HCEC 1CT (cell line): Measurements from ENCODE around the gene CFAP57.

Experiments used
- DNase-seq: peaks from one replicate; pipeline ENCODE4 v3.0.0-alpha.2; 2017

The CFAP57 gene

DNA sequence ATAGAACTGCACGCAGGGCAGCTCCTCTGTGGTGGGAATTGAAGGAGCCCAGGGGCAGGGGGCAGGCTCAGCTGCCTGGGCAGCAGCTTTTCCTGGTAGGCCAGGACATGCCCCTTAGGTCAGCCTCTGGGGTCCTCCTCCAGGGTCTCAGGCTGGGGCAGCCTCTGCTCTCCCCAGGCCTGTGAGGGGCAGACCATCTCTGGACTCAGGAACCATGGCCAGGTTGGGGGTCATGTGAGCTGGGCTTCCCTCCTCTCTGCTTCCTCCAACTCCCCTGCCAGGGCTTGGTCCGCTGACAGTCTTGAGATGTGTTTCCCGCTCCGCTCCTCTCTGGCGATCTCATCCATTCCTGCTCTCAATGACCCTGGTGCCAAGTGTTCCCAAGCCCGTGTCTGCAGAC, 107.5 kb downstream of the CFAP57 start:
- DNase-seq: no peak

- no peak for DNase-seq
These were observed 108.6 kb downstream of the CFAP57 start for GRCh38 chr1:43280692-43281091.

DNA sequence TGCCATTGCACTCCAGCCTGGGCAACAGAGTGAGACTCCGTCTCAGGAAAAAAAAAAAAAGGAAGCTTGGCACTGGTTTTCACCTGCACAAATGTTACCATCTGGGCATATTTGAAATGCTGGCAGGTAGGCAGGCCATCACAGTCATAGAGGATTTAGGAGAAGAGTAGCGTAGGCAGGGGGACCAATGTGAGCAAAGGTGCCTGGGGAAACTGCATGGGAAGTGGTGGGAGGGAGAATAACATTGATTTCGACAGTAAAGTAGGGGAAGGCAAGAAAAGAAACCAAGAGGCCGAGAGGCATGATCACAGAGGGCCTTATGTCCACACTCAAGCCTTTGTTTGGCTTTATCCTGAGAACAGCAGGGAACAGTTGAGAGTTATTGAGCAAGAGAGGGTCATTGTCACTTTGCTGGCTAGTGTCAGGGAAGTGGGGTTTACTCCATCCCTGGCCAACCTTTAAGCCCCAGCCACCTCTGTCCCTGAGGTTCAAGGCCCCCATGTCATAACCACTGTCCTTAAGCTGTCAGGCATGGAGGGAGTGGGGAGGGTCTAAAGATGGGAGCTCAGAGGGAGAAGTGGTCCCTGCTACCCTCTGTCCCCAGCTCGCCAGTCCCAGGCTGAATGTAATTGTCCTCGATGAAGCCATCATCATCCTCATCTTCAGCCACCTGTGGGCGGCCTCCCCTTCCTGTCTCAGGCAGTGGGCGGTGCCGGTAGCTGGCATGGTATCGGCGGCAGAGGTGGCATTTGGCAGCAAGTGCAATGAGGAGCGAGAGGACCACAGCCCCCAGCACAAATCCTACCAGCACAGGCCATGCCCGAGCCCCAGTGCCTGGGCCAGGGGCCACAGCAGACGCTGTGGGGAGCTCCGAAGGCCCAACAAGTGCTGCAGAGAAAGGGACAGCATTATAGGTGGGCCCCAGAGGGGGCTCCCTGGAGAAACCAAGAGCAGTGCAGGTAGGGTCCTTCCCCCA, 110.4 kb downstream of the CFAP57 start:
- no peak for DNase-seq

- DNase-seq: no peak
These were observed 111.9 kb downstream of the CFAP57 start for GRCh38 chr1:43284065-43284464.

GRCh38 chr1:43284546-43285110, 112.5 kb downstream of the CFAP57 start:
- no peak for DNase-seq

- DNase-seq: no peak
These were observed 113.3 kb downstream of the CFAP57 start, which contains the start of gene C1orf210 for GRCh38 chr1:43285269-43285990. TSS of gene C1orf210 (minus strand) at chr1:43285581. CDS start at chr1:43283270, 2,311 bp downstream.

GRCh38 chr1:43286115-43286514, 114.0 kb downstream of the CFAP57 start:
- DNase-seq: no peak

DNA sequence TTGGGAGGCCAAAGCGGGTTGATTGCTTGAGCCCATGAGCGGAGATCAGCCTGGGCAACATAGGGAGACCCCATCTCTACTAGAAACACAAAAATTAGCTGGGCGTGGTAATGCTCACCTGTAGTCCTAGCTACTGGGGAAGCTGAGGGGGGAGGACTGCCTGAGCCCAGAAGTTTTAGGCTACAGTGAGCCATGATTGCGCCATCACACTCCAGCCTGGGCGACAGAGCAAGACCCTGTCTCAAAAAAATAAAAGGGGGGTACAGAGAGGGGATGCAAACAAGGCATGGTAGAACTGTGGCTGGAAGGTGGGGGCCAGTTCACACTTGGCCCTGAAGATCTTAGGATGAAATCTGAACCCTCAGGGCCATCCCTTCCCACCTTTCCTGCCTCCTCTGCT, 114.4 kb downstream of the CFAP57 start:
- DNase-seq: no peak

GRCh38 chr1:43288058-43288784, 116.1 kb downstream of the CFAP57 start:
- no peak for DNase-seq

DNA sequence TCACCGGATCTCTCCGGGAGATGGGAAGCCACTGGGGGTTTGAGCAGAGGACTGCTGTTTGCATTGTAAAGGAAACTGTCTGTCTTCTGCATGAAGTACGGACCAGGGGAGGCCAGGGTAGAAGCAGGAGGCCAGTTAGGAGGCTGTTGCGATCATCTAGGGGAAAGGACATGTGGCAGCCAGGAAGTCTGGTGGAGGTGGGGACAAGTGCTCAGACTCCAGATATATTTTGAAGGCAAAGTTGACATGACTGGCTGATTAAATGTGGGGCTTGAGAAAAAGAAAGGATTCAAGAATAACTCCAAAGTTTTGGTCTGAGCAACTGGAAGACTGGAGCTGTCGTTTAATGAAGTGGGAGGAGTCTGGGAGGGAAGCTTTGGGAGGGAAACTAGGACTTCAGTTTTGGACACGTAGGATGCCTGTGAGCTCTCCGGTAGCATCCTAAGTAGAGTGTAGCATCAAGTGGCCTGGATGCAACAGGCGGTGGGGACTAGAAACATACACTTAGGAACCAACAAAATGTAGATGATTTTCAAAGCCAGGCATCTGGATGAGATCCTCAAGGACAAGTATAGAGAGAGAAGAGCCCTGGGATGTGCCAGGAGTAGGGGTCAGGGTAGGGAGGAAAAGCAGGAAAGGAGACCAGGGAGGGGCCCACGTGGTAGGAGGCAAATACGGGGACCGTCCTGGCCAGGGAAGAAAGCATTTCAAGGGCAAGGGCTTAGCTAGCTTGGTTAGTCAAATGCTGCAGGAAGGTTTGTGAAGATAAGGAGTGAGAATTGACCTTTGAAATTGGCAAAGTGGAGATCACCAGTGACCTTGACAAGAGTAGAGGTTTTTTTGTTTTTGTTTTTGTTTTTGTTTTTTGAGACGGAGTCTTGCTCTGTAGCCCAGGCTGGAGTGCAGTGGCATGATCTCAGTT, 116.9 kb downstream of the CFAP57 start:
- DNase-seq: no peak

- DNase-seq: no peak
These were observed 120.1 kb downstream of the CFAP57 start for GRCh38 chr1:43292216-43292615.

DNA sequence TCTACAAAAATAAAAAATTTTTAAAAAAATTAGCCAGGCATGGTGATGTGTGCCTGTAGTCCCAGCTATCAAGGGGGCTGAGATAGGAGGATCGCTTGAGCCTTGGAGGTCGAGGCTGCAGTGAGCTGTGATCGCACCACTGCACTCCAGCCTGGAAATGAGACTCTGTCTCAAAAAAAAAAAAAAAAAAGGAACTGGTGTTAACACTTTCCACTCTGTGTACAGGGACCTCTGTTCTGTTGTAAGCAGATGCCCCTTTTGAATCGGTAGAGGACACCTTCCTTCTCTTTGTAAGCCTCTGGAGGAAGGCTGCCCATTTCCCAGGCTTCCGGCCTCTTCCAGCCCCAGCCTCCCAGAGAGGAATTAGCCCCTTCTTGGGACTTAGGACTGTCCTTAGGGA, 120.5 kb downstream of the CFAP57 start:
- no peak for DNase-seq

DNA sequence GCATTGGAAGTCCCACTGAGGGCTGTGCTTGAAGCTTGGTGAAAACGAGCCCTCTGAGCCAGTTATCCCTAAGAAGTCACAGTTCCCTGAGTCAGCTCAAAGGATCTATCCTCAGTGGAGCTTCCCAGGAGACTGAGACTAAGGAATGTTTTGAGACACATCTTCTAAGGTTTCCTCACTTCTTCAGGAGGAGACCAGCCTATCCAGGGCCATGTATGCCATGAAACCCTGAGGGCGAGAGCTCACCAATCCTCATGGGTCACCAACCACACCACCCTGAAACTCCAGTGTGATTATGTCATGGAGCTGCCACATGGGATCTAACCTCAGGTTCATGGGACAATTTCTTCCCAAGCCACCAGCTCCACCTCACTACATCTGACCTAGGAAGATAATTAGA, 121.0 kb downstream of the CFAP57 start:
- DNase-seq: no peak

GRCh38 chr1:43293896-43294760, 122.0 kb downstream of the CFAP57 start:
- peak; percentile 56 for DNase-seq

- DNase-seq: no peak
These were observed 122.6 kb downstream of the CFAP57 start for GRCh38 chr1:43294761-43295160.

DNA sequence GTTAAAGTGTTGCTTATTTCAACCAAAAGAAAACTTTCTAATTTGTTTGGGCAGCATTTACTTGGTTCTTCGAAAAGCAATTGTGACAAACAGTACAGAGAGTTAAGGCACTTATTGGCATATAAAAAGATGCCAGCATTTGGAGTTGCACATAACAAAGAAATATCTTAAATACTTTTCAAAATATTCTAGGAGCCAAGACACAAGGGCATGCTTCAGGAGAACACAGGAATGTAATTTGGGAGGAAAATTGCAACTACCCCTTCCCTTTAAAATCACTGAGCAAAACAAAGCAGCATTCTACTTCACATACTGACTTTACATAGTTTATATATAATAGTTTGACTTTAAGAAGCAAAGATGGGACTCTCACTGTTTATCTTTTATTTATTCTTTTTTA, 124.1 kb downstream of the CFAP57 start:
- no peak for DNase-seq

- DNase-seq: no peak
These were observed 125.9 kb downstream of the CFAP57 start for GRCh38 chr1:43298055-43298454.

- DNase-seq: no peak
These were observed 127.0 kb downstream of the CFAP57 start for GRCh38 chr1:43299101-43299500.

- no peak for DNase-seq
These were observed 128.4 kb downstream of the CFAP57 start, which contains the start of gene TIE1 for GRCh38 chr1:43300378-43301094. TSS of gene TIE1 (plus strand) at chr1:43300982. CDS start at chr1:43301072, 90 bp downstream.

DNA sequence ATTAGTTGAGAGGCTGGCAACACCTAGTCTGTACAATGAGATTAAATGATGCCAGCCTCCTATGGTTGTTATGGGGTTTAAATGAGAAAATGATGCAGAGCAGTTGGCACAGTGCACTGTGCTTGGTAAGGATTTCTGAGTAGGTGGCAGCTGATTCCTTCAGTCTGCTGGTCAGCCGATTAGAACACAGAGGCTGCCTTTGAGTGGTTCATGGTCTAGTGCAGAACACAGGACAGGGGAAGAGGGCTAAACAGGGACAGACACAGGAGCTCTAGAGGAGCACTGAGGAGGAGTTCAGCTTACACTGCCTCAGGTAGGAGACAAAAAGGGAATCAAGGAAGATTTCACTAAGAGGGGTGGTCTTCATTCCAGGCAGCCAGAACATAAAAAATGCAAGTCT, 130.1 kb downstream of the CFAP57 start:
- DNase-seq: no peak
